GM19372 (cell line): ENCODE measurements around the gene DCTN5.

Experiments
- ATAC-seq: cut with Tn5 transposase; IDR thresholded peaks from one replicate; pipeline ENCODE4 v1.9.1; 2021; ENCODE audit warnings: mild to moderate bottlenecking, low read depth, moderate library complexity; ENCODE audit not compliant: unreplicated experiment

DCTN5 gene

DNA sequence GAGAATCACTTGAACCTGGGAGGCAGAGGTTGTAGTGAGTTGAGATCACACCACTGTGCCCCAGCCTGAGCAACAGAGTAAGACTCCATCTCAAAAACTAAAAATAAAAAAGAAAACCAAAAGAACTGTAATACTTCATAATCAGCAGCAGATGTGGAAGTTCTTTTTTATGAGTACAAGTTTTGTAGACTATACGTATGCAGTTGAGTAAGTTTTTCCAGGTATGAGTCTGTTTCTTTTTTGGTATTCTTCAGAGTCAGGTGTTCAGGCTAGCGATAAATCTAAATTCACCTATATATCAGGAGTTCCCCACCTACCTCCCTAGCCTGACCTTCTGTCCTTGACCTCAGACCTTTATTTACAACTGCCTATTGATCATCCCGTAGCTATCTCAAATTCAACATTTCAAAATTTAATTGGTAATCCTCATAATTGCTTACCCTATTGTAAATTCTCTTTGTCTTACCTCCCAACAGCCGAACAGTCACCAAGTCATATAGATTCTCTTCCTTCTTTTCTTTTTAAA lies 10.7 kb downstream of the DCTN5 start:
- ATAC-seq = no peak

DNA sequence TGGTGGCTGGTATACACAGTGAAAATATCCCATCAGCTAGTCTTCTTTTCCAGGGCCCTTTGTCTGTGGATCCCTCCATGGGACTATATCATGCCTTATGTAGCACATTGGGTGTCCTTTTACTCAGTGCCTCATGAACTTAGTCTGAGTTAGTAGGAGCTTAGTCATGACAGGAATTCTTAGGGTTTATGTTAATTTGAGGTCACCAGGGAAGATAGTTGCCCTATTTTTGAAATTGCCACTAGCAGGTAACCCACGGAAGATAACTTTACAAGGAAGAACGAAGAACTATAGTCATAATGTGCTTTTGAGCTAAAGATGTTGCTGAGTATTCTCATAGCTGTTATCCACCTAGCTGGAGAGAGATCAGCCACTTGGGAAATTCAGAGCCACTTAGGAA lies 22.7 kb downstream of the DCTN5 start:
- no peak for ATAC-seq

DNA sequence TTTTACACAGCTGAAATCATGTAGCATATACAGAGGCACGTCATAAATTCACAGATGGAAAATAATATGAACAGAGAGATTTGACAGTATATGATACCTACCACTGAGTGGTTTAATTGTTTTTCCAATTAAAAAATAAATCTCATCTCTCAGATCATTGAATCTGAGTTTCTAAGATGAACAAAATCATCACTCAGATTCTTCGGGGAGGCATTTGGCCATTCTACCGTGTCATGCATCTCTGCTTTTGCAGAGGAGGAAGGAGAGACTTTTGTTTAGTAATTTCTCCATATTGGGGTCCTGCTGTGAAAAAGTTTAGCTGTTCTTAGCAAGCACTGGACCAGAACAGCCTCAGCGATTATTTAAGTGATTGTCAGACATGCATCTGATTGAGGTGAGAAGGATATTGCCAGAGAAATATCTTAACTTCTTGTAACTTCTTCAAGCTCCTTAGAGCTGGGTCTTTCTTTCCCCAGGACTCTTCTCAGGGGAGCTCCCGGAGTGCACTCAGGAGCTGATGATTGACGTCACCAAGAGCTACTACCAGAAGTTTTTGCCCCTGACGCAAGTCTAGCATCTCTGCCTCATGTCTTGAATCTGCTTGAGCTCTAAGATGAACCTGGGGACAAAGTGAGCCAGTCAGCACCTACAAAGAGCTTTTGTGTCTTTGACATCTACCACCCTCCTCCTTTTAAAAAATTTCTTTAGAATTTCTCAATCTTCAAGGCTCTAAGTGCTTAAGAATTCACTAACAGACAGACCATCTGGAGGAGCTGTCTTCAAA lies 25.5 kb downstream of the DCTN5 start:
- no peak for ATAC-seq

- ATAC-seq = no peak
Measured at GRCh38 chr16:23667355-23667659, 26.0 kb downstream of the DCTN5 start.

- ATAC-seq = no peak
Measured at GRCh38 chr16:23668225-23668624, 27.0 kb downstream of the DCTN5 start.

GRCh38 chr16:23668873-23669272 lies 27.6 kb downstream of the DCTN5 start:
- no peak for ATAC-seq

- peak; percentile 88 for ATAC-seq
Measured at GRCh38 chr16:23670137-23670776, 29.0 kb downstream of the DCTN5 start.

DNA sequence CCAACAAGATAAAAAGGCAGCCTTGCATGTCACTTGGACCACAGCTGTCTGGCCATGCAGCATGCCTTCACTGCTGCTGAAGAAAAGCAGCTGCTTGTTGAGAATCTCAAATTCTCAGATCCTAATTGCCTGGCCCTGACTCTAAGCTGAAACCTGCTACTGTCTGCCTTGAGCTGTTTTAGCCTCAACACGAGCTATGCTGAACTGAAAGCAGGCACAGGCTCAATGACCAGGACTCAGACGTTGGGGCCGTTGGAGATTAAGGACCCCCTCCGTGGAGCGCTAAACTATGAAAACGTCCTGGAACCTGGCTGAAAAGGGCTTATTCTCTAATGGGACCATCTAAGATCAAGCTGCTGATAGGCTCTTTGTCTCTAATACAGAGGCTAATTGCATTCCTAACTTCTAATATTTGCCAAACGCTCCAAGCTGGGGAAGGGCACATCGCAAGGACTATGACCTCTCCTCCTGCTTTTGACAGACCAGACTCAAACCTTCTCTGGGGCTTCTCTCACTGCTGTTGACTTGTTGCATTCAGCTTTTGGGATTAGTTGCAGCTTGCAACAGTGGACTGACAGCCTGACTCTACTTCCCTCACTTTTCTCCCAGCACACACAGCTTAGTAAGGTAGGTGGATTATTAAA lies 32.8 kb downstream of the DCTN5 start:
- no peak for ATAC-seq

GRCh38 chr16:23676924-23677480 lies 35.7 kb downstream of the DCTN5 start:
- ATAC-seq = no peak

DNA sequence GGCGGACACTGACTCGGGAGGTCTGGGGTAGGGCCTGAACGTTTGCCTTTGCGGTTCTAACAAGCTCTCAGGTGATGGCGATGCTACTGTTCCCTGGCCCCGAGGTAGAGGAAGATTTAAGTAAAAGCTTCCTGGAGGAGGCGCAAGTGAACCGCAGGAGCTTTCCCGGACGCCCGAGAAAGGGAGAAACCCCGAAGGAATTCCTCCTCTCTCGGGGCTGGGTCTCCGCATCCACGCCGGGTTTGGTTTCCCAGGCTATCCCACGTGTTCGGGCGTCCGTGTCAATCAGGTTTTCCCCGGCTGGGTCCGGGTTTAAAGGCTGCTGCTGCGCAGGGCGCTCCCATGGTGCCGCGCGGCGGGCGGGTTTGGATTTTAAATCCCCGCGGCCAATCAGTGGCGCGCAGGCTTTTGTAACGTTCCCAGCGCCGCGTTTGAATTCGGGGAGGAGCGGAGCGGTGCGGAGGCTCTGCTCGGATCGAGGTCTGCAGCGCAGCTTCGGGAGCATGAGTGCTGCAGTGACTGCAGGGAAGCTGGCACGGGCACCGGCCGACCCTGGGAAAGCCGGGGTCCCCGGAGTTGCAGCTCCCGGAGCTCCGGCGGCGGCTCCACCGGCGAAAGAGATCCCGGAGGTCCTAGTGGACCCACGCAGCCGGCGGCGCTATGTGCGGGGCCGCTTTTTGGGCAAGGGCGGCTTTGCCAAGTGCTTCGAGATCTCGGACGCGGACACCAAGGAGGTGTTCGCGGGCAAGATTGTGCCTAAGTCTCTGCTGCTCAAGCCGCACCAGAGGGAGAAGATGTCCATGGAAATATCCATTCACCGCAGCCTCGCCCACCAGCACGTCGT lies 37.4 kb downstream of the DCTN5 start, which contains the start of gene PLK1:
Gene PLK1, plus strand, starts transcription at position 460 of the 844 bp plus-strand sequence. Its CDS starts 44 bp downstream, at position 504.
- ATAC-seq = peak; percentile 83

- peak; percentile 12 for ATAC-seq
Measured at GRCh38 chr16:23679274-23679985, 38.2 kb downstream of the DCTN5 start.

DNA sequence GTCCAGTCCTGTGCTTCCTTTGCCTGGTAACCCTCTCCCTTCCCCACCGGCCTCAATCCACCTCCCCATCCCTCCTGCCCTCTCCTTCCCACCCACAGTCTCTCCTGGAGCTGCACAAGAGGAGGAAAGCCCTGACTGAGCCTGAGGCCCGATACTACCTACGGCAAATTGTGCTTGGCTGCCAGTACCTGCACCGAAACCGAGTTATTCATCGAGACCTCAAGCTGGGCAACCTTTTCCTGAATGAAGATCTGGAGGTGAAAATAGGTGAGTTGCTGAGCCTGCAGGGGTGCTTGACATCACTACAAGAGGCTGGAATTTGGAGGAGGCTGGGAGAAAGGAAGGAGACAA lies 38.7 kb downstream of the DCTN5 start:
- no peak for ATAC-seq

GRCh38 chr16:23682181-23682580 lies 40.9 kb downstream of the DCTN5 start:
- ATAC-seq = no peak

- ATAC-seq = no peak
Measured at GRCh38 chr16:23683487-23683886, 42.2 kb downstream of the DCTN5 start.

DNA sequence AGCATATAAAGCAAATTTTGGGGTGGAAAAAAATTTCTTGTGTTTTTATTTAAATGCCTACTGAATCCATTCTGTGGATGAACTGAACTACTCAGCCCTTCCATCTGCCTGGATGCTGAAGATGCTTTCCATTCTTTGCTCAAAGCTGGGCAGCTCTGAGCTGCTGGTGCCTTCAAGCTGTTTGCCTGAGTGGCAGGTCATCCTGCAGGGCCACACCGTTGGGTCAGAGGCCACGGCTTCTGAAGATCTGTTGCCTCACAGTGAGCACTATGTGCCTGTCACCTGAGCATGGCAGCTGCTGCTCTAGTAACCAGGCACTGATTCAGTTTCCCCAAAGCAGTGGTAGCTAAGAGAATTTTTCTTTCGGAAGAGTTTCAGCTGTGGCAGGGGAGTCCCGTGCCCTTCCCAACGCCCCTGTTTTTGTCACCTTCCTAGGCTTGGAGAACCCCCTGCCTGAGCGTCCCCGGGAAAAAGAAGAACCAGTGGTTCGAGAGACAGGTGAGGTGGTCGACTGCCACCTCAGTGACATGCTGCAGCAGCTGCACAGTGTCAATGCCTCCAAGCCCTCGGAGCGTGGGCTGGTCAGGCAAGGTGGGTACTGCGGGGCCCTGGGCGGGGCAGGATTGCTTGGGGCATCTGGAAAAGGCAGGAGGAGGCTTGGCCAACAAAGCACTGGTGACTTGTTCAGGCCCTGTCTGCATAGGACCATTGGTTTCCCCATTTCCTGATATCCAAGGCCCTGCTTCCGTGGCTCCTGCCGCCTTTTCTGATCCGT lies 46.0 kb downstream of the DCTN5 start:
- no peak for ATAC-seq

DNA sequence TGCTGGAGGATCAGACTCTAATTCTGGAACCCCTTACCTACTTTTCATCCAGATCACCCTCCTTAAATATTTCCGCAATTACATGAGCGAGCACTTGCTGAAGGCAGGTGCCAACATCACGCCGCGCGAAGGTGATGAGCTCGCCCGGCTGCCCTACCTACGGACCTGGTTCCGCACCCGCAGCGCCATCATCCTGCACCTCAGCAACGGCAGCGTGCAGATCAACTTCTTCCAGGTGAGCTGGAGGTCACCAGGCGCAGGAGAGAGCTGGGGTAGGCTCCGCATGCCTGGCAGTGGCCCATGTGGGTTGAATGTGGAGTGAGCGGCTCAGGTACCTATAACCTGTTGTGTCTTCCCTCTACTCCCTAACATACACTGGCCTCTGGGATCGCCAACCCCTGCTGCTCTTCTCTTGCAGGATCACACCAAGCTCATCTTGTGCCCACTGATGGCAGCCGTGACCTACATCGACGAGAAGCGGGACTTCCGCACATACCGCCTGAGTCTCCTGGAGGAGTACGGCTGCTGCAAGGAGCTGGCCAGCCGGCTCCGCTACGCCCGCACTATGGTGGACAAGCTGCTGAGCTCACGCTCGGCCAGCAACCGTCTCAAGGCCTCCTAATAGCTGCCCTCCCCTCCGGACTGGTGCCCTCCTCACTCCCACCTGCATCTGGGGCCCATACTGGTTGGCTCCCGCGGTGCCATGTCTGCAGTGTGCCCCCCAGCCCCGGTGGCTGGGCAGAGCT lies 48.3 kb downstream of the DCTN5 start:
- no peak for ATAC-seq

GRCh38 chr16:23690771-23691482 lies 49.7 kb downstream of the DCTN5 start:
- ATAC-seq = no peak
